Esophagus muscularis mucosa (tissue), 4 donors: Measurements from ENCODE around the gene AP2B1. TPM values are rescaled to one million over a fixed set of nuclear protein-coding genes. Genes with fewer than 3 reads are reported as not detected.

Source experiments
- DNase-seq: peaks from one replicate; pipeline ENCODE4 v3.0.0-alpha.2; 2017; ENCODE audit errors: extremely low spot score
- H3K27ac ChIP-seq, 4 donors: fragments of 200-600 bp; sonication (generic); replicated peaks in 1 of 4; 1 replicate in 3 of 4; 2 replicates in 1 of 4; pipeline ENCODE4 v1.5.1; 2016 to 2019; ENCODE audit warnings: mild to moderate bottlenecking in 1 of 4
- H3K27me3 ChIP-seq, 4 donors: fragments of 200-600 bp; sonication (generic); one replicate each; pipeline versions ENCODE4 v1.5.1 to v1.6.0; 2016 to 2019
- H3K36me3 ChIP-seq, 4 donors: fragments of 200-600 bp; sonication (generic); one replicate each; pipeline ENCODE4 v1.5.1; 2016 to 2019
- H3K4me1 ChIP-seq, 4 donors: fragments of 200-600 bp; sonication (generic); one replicate each; pipeline ENCODE4 v1.5.1; 2016 to 2019
- H3K4me3 ChIP-seq, 4 donors: fragments of 200-600 bp; sonication (generic); 1 replicate in 2 of 4; 2 replicates in 2 of 4; pipeline ENCODE4 v1.5.1; 2016 to 2019; ENCODE audit warnings: mild to moderate bottlenecking in 4 of 4, moderate library complexity in 1 of 4
- H3K9me3 ChIP-seq, 4 donors: fragments of 200-600 bp; sonication (generic); 1 replicate in 3 of 4; 2 replicates in 1 of 4; pipeline ENCODE4 v1.5.1; 2016 to 2019
- EP300 ChIP-seq: sonication (generic); formaldehyde crosslinking; IDR thresholded peaks from one replicate; pipeline ENCODE4 v1.6.1; 2017; ENCODE audit warnings: antibody characterized with exemption
- POLR2A ChIP-seq: fragments of 450-650 bp; IDR thresholded peaks from one replicate; pipeline ENCODE4 v1.6.1; 2017; ENCODE audit warnings: antibody characterized with exemption, moderate library complexity, mild to moderate bottlenecking, low read depth
- POLR2AphosphoS5 ChIP-seq, 2 donors: sonication (generic); formaldehyde crosslinking; IDR thresholded peaks; one replicate each; pipeline ENCODE4 v1.6.1; 2017; ENCODE audit warnings: antibody characterized with exemption in 2 of 2
- WGBS: methylation state at CpG from one replicate; pipeline ENCODE4 v1.1.5; 2018; 5-methylcytosine and 5-hydroxymethylcytosine counted together
- intact Hi-C: fragments of 100-400 bp; cut with DNase I; formaldehyde crosslinking; loops from one replicate; pipeline ENCODE4 v1.15.1; 2023
- total RNA-seq, 4 donors: library from RNA; depleted of rRNA; stranded (reverse); fragments of >200 nt; gene quantifications; one replicate each; pipeline versions ENCODE4 v1.1.0 to v1.2.1, GENCODE V29; 2016
- TF ChIP-seq, protein P1 (sequence below), 3 experiments: fragments of 200-600 bp in 2 of 3; fragments of 450-650 bp in 1 of 3; sonication (generic) in 2 of 3; IDR thresholded peaks; one replicate each; pipeline ENCODE4 v1.5.1; 2017 to 2019; ENCODE audit warnings: antibody characterized with exemption in 3 of 3, mild to moderate bottlenecking in 2 of 3, moderate library complexity in 1 of 3

AP2B1 gene
- total RNA-seq, 4 donors from 2014 or later, result 108 to 276 (median 155) TPM

DNA sequence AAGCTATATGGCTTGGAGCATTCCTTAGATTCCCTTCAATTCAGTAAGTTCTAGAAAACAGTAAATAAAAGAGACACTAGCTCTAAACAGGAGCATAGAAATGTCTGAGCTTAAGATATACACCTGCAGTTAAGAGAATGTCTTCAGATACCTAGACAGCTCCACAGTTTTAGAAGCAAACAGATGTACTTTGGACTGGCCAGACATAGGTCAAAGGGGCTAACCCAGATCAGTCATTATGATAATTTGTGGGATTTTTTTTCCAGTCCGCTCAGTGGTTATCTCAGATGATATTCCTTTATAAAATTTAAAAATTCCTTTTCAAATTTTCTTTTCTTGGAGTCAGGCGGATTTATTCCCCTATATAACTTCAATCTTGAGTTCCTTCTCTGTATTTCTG lies 78.5 kb downstream of the AP2B1 start:
- Histone ChIP-seq H3K4me1 (peaks cover 0 to 7% (median 0%) of the 10 kb centered on the region in 4 donors), H3K27me3 (no peaks in the 10 kb centered on the region), H3K36me3 (peaks cover 22 to 72% (median 42%) of the 10 kb centered on the region in 4 donors), H3K4me3 (no peak overlapping the region), H3K9me3 (no peaks in the 10 kb centered on the region), H3K27ac (no peak overlapping the region)
- WGBS, result 98% methylated on average over 2 of the region's 2 CpGs
- TF ChIP-seq, protein P1, sequence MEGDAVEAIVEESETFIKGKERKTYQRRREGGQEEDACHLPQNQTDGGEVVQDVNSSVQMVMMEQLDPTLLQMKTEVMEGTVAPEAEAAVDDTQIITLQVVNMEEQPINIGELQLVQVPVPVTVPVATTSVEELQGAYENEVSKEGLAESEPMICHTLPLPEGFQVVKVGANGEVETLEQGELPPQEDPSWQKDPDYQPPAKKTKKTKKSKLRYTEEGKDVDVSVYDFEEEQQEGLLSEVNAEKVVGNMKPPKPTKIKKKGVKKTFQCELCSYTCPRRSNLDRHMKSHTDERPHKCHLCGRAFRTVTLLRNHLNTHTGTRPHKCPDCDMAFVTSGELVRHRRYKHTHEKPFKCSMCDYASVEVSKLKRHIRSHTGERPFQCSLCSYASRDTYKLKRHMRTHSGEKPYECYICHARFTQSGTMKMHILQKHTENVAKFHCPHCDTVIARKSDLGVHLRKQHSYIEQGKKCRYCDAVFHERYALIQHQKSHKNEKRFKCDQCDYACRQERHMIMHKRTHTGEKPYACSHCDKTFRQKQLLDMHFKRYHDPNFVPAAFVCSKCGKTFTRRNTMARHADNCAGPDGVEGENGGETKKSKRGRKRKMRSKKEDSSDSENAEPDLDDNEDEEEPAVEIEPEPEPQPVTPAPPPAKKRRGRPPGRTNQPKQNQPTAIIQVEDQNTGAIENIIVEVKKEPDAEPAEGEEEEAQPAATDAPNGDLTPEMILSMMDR (IDR thresholded peaks at IDR 0.05), result no peak
- TF ChIP-seq POLR2A, result no peak
- TF ChIP-seq EP300, result no peak
- no peak for TF ChIP-seq POLR2AphosphoS5 (IDR thresholded peaks at IDR 0.05)
- intact Hi-C loops, result no loop called here
- DNase-seq, result no peak

DNA sequence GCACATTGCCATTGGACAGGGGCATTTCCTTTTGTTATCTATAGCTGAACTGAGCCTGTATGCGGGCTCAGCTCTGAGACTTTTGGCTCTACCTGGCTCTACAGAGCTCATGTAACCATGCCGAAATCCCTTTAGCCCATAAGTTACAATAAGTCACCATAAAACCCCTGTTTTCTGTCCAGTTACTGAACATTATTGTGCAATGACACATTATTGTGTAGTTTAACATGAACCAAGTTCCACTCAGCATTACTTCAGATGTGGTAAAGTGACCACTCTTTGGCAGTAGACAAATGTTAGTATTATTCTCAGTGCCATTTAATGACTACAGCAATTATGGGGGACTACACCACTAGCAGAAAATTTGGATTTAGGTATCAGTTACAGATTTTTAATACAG lies 78.9 kb downstream of the AP2B1 start:
- TF ChIP-seq POLR2A (no peak), POLR2AphosphoS5 (IDR thresholded peaks at IDR 0.05) (no peak), EP300 (no peak)
- TF ChIP-seq, protein P1 (IDR thresholded peaks at IDR 0.05), result no peak
- no peaks in the 10 kb centered on the region for H3K9me3 ChIP-seq
- H3K27me3 ChIP-seq, result no peaks in the 10 kb centered on the region
- no peak overlapping the region for H3K4me3 ChIP-seq
- no peak overlapping the region for H3K27ac ChIP-seq
- no peak for DNase-seq
- peaks cover 0 to 7% (median 0%) of the 10 kb centered on the region in 4 donors for H3K4me1 ChIP-seq
- peaks cover 23 to 72% (median 42%) of the 10 kb centered on the region in 4 donors for H3K36me3 ChIP-seq
- intact Hi-C loops, result no loop called here
- 50% methylated on average over 2 of the region's 2 CpGs for WGBS

DNA sequence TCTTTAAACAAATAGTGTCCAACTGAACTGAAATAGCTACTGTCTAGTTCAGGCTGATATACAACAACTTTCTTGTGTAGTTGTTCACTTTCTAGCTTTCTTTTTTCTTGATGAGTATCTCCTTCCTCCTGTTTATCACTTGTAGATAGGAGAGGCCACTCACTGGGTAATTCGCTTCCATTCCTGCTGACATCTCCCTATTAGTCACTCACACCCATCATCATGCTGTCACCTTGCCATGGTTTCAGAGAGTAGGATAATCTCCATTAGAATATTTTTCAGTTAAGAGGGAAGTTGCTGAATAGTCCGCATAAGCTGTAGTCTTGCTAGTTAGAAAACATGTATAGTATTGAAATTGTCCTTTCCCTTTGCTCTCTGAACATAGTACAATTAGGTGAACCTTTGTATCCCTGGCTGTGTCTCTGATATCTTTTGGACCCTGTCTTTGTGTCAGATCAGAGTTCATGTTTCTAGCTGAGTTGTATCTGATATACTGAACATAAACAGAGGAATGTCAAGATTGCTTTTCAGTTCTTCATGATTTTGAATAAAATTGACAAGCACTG lies 79.9 kb downstream of the AP2B1 start:
- no peak for DNase-seq
- Histone ChIP-seq H3K4me3 (no peak overlapping the region), H3K36me3 (peaks cover 33 to 72% (median 51%) of the 10 kb centered on the region in 4 donors), H3K27me3 (no peaks in the 10 kb centered on the region), H3K9me3 (no peaks in the 10 kb centered on the region), H3K27ac (no peak overlapping the region), H3K4me1 (peaks cover 0 to 7% (median 0%) of the 10 kb centered on the region in 4 donors)
- 100% methylated on average over 2 of the region's 2 CpGs for WGBS
- intact Hi-C loops, result no loop called here
- TF ChIP-seq, protein P1 (IDR thresholded peaks at IDR 0.05), result no peak
- no peak for TF ChIP-seq POLR2A
- no peak for TF ChIP-seq POLR2AphosphoS5 (IDR thresholded peaks at IDR 0.05)
- TF ChIP-seq EP300, result no peak

DNA sequence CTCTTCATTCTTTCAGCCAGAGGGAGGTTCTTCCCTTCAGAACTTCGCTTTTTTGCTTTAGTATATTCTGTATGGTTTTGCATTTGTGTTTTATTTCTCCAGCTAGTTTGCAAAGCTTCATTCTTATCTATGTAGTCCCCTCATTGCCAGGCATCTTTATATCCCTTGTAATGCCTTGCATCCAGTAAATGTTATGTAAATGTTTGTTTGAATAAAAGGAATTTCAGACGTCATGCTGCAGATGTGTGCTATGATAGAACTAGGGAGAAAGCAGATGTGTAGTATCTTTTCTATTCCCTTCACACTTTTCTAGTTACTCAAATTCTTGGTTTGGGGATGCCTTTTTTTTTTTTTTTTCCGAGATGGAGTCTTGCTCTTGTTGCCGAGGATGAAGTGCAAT lies 81.7 kb downstream of the AP2B1 start:
- intact Hi-C loops, result no loop called here
- DNase-seq, result no peak
- Histone ChIP-seq H3K27ac (no peak overlapping the region), H3K36me3 (peaks cover 34 to 74% (median 56%) of the 10 kb centered on the region in 4 donors), H3K9me3 (no peaks in the 10 kb centered on the region), H3K4me3 (no peak overlapping the region), H3K4me1 (peaks cover 0 to 7% (median 0%) of the 10 kb centered on the region in 4 donors), H3K27me3 (no peaks in the 10 kb centered on the region)
- 77% methylated on average over 4 of the region's 4 CpGs for WGBS
- TF ChIP-seq, protein P1 (IDR thresholded peaks at IDR 0.05), result no peak
- TF ChIP-seq EP300 (no peak), POLR2AphosphoS5 (IDR thresholded peaks at IDR 0.05) (no peak), POLR2A (no peak)

DNA sequence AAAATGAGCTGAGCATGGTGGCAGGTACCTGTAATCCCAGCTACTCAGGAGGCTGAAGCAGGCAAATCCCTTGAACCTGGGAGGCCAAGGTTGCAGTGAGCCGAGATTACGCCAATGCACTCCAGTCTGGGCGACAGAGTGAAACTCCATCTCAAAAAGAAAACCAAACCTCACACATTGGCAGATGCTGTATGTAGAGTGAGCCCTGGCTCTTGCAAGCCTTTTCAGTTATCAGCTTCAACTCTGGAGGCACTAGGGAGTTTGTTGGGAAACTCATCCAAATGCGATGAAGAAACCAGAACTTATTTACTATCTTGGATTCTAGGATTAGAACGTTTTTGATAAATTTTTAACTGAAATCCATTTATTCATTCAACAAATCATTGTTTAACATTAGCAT lies 87.4 kb downstream of the AP2B1 start:
- no peak for DNase-seq
- intact Hi-C loops, result no loop called here
- WGBS, result 95% methylated on average over 5 of the region's 5 CpGs
- TF ChIP-seq, protein P1 (IDR thresholded peaks at IDR 0.05), result no peak
- TF ChIP-seq EP300, result no peak
- no peak for TF ChIP-seq POLR2AphosphoS5 (IDR thresholded peaks at IDR 0.05)
- TF ChIP-seq POLR2A, result no peak
- no peak overlapping the region for H3K27ac ChIP-seq
- H3K27me3 ChIP-seq, result no peaks in the 10 kb centered on the region
- no peak overlapping the region for H3K4me3 ChIP-seq
- H3K4me1 ChIP-seq, result no peaks in the 10 kb centered on the region
- H3K9me3 ChIP-seq, result no peaks in the 10 kb centered on the region
- H3K36me3 ChIP-seq, result peaks cover 37 to 80% (median 62%) of the 10 kb centered on the region in 4 donors
